ENCODE measurements around the gene GIGYF1. TPM values are rescaled to one million over a fixed set of nuclear protein-coding genes. Genes with fewer than 3 reads are reported as not detected.

Gene GIGYF1
- total and polyA plus RNA-seq, 2 of the 4 experiments (the other 2 are of a cell fraction) = 3.0 to 10.7 TPM

DNA sequence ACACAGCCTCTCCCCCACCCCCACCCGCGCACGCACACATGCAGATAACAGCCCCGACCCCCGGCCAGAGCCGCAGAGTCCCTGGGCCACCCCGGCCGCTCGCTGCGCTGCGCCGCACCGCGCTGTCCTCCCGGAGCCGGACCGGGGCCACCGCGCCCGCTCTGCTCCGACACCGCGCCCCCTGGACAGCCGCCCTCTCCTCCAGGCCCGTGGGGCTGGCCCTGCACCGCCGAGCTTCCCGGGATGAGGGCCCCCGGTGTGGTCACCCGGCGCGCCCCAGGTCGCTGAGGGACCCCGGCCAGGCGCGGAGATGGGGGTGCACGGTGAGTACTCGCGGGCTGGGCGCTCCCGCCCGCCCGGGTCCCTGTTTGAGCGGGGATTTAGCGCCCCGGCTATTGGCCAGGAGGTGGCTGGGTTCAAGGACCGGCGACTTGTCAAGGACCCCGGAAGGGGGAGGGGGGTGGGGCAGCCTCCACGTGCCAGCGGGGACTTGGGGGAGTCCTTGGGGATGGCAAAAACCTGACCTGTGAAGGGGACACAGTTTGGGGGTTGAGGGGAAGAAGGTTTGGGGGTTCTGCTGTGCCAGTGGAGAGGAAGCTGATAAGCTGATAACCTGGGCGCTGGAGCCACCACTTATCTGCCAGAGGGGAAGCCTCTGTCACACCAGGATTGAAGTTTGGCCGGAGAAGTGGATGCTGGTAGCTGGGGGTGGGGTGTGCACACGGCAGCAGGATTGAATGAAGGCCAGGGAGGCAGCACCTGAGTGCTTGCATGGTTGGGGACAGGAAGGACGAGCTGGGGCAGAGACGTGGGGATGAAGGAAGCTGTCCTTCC, 26.8 kb upstream of the GIGYF1 start:
- H2AFZ ChIP-seq (replicated peaks; ENCODE audit: low read length, poor library complexity) = no peak overlapping the region
- no peaks in the 10 kb centered on the region for H3K79me1 ChIP-seq (ENCODE audit: low read depth in 1 of 2, low read length in 2 of 2)
- H2BK5ac ChIP-seq (ENCODE audit: low read depth, low read length, poor library complexity, severe bottlenecking) = no peak overlapping the region
- H3K56ac ChIP-seq (ENCODE audit: extremely low read depth, insufficient read depth, low read length) = no peak overlapping the region
- H2BK120ac ChIP-seq (ENCODE audit: low read depth, low read length) = no peak overlapping the region
- no peak overlapping the region for H2AK9ac ChIP-seq (replicated peaks; ENCODE audit: low read depth, low read length, poor library complexity)
- H3K4me1 ChIP-seq (ENCODE audit: control insufficient read depth, insufficient read depth, low read length) = no peaks in the 10 kb centered on the region
- no peak overlapping the region for H3K18ac ChIP-seq (ENCODE audit: low read depth, low read length)
- no peak overlapping the region for H3K4me2 ChIP-seq (ENCODE audit: low read depth, low read length)
- no peak overlapping the region for H3K14ac ChIP-seq (replicated peaks; ENCODE audit: low read depth, low read length)
- H3K36me3 ChIP-seq (ENCODE audit: control insufficient read depth, insufficient read depth, low read length) = no peaks in the 10 kb centered on the region
- H3K23ac ChIP-seq (ENCODE audit: low read depth, low read length) = 0 out of 2 replicates have a peak overlapping the region, but pooled peaks have one; percentile 8
- peaks cover under 1% of the 10 kb centered on the region; the same call in 1 of the 2 replicates for H4K20me1 ChIP-seq (ENCODE audit: insufficient read depth, low read length)
- ATAC-seq (ENCODE audit: low read depth) (peak; percentile 38), DNase-seq (no peak)
- H4K5ac ChIP-seq (ENCODE audit: low read depth, low read length) = no peak overlapping the region
- H3K9me3 ChIP-seq (ENCODE audit: control insufficient read depth, insufficient read depth, low read length) = peaks cover 9% of the 10 kb centered on the region
- H3K9me1 ChIP-seq (ENCODE audit: insufficient read depth, low read length) = no peaks in the 10 kb centered on the region
- H2BK20ac ChIP-seq (ENCODE audit: low read depth, low read length) = no peak overlapping the region
- in situ Hi-C loops (cut with MboI; ENCODE audit: low sequenced_read_pairs) (loop anchor here (25.0 kb wide), 1 partner anchor 341 kb away; no protein-coding TSS in a partner anchor), dilution Hi-C loops (cut with HindIII; ENCODE audit: low sequenced_read_pairs, unreplicated experiment) (no loop called here), intact Hi-C loops (cut with micrococcal nuclease) (loop anchor here (1.0 kb wide), 1 partner anchor 131 kb away; the partner anchor contains the start of gene SLC12A9)
- no peak overlapping the region for H4K91ac ChIP-seq (ENCODE audit: insufficient read depth, low read depth, low read length)
- ChIA-PET POLR2A (ENCODE audit: unreplicated experiment) (no interaction called here), CTCF (interaction anchor here (1.1 to 1.7 kb wide), 2 partner anchors 79 to 131 kb away, joined by 3 to 14 read pairs; partner anchors contain the start of gene SLC12A9)
- 2% methylated on average over 29 of the region's 56 CpGs; no CpG with 5 or more reads in 1 of the 2 experiments for WGBS, 2 experiments (ENCODE audit: extremely low coverage in 2 of 2, insufficient read length in 1 of 2)
- TF ChIP-seq CEBPB (IDR thresholded peaks at IDR 0.05; ENCODE audit: low read depth, low read length) = no peak
- TF ChIP-seq CHD1 (IDR thresholded peaks at IDR 0.05; ENCODE audit: low read depth, low read length) = no peak
- no peak for TF ChIP-seq MAZ (IDR thresholded peaks at IDR 0.05; ENCODE audit: borderline replicate concordance, low read depth, low read length)
- no peak overlapping the region for H3K9ac ChIP-seq (ENCODE audit: low read depth, low read length)
- no peak overlapping the region for H2BK15ac ChIP-seq (ENCODE audit: low read depth, low read length)
- H4K8ac ChIP-seq (ENCODE audit: low read depth in 2 of 2, low read length in 2 of 2) = no peak overlapping the region
- no peak overlapping the region for H3K4ac ChIP-seq (ENCODE audit: low read depth, low read length)
- H3K27ac ChIP-seq (ENCODE audit: insufficient read depth, low read length) = no peak overlapping the region
- H2AK5ac ChIP-seq (ENCODE audit: low read depth, low read length) = no peak overlapping the region
- peaks cover 54% of the 10 kb centered on the region for H3K27me3 ChIP-seq (ENCODE audit: control insufficient read depth, insufficient read depth, low read length)
- no peak overlapping the region; the same call in 1 of the 2 replicates for H3K4me3 ChIP-seq (ENCODE audit: insufficient read depth, low read depth, low read length)
- BruUV-seq (replicated peaks) = no TSS peak

Data from IMR-90 (cell line).